Measurements from ENCODE around the gene SORCS1.

GRCh38 chr10:106935978-106936451 is 228.5 kb downstream of the SORCS1 start:
- TF ChIP-seq CTCF (IDR thresholded peaks at IDR 0.05) (no peak), ZFX (IDR thresholded peaks at IDR 0.05; ENCODE audit: borderline replicate concordance) (no peak)
